MM.1S (cell line): ENCODE results near the gene ARHGEF7.

Experiments
- DNase-seq: peaks from one replicate; pipeline ENCODE4 v3.0.0-alpha.2; 2015
- H2AFZ ChIP-seq: fragments of 300-600 bp; sonication (generic); 2 replicates; pipeline ENCODE4 v1.6.0; 2016; ENCODE audit warnings: antibody characterized with exemption, low read length
- H3F3A ChIP-seq: fragments of 300-600 bp; sonication (generic); 2 replicates; pipeline ENCODE4 v1.6.1; 2016; ENCODE audit warnings: mild to moderate bottlenecking, antibody characterized with exemption, low read length, moderate library complexity, mixed read lengths; ENCODE audit not compliant: insufficient read depth
- H3K27ac ChIP-seq: fragments of 300-600 bp; sonication (generic); 2 replicates; pipeline ENCODE4 v1.5.1; 2016; ENCODE audit warnings: mild to moderate bottlenecking, low read length
- H3K27me3 ChIP-seq: fragments of 300-600 bp; sonication (generic); replicated peaks from 2 replicates; pipeline ENCODE4 v1.6.0; 2016; ENCODE audit warnings: low read length; ENCODE audit not compliant: insufficient read depth
- H3K36me3 ChIP-seq: fragments of 300-600 bp; sonication (generic); replicated peaks from 2 replicates; pipeline ENCODE4 v1.6.1; 2016; ENCODE audit warnings: mild to moderate bottlenecking, low read length, mixed read lengths; ENCODE audit not compliant: insufficient read depth
- H3K4me1 ChIP-seq: fragments of 300-600 bp; sonication (generic); 2 replicates; pipeline ENCODE4 v1.6.1; 2016; ENCODE audit warnings: low read length, mixed read lengths
- H3K4me2 ChIP-seq: fragments of 300-600 bp; sonication (generic); 2 replicates; pipeline ENCODE4 v1.6.0; 2016; ENCODE audit warnings: low read depth, low read length
- H3K4me3 ChIP-seq: fragments of 300-600 bp; sonication (generic); 2 replicates; pipeline ENCODE4 v1.5.1; 2016; ENCODE audit warnings: low read length, mixed read lengths
- H3K79me2 ChIP-seq: fragments of 300-600 bp; sonication (generic); 2 replicates; pipeline ENCODE4 v1.6.1; 2016; ENCODE audit warnings: mixed run types, low read length, mixed read lengths
- H3K9ac ChIP-seq: fragments of 300-600 bp; sonication (generic); 2 replicates; pipeline ENCODE4 v1.6.1; 2016; ENCODE audit warnings: low read length, mixed read lengths
- H3K9me2 ChIP-seq: fragments of 300-600 bp; sonication (generic); replicated peaks from 2 replicates; pipeline ENCODE4 v1.6.1; 2016; ENCODE audit warnings: mild to moderate bottlenecking, low read length, mixed read lengths; ENCODE audit not compliant: insufficient read depth
- H3K9me3 ChIP-seq: fragments of 300-600 bp; sonication (generic); replicated peaks from 2 replicates; pipeline ENCODE4 v1.6.1; 2016; ENCODE audit warnings: mild to moderate bottlenecking, low read length, mixed read lengths; ENCODE audit not compliant: insufficient read depth
- H4K20me1 ChIP-seq: fragments of 300-600 bp; sonication (generic); 2 replicates; pipeline ENCODE4 v1.6.1; 2016; ENCODE audit warnings: mild to moderate bottlenecking, low read length, moderate library complexity, mixed read lengths; ENCODE audit not compliant: insufficient read depth
- CTCF ChIP-seq: fragments of 300-600 bp; sonication (generic); IDR thresholded peaks from 2 replicates; pipeline ENCODE4 v1.5.1; 2016; ENCODE audit warnings: antibody characterized with exemption, low read length, mixed read lengths
- EZH2 ChIP-seq: fragments of 300-600 bp; sonication (generic); optimal IDR thresholded peaks from 2 replicates; pipeline ENCODE3; 2017; ENCODE audit warnings: low read depth, mild to moderate bottlenecking, antibody characterized with exemption, low read length, mixed read lengths
- EZH2phosphoT487 ChIP-seq: fragments of 300-600 bp; sonication (generic); IDR thresholded peaks from 2 replicates; pipeline ENCODE4 v1.6.1; 2018; ENCODE audit warnings: antibody characterized with exemption, low read length

The ARHGEF7 gene

DNA sequence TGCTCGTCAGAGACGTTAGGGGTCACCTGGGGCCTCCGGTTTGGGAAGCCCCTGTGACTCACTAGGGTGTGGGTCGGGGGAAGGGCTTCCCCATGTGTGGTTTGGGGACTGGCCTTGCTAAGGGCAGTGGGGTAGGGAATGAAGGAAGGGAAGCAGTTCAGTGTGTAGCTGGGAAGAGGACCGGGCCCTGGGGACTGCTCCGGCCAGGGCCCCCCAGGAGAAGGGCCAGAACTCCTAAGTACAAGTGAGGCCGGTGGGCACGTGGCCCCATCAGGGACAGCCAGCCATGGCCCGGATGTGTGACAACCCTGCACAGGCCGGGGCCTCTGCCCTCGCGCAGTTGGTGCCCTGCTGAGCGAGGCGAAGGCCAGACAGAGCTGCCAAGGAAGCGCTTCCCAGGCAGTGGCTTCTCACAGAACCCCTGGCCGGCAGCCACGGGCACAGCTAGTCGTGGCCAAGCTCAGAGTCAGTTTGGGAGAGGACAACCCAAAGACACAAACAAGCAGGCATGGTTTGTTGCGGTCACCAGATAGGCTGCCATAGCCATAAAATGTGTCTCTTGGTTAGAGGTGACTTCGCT, 231.1 kb downstream of the ARHGEF7 start:
- Histone ChIP-seq H3K27ac (no peak overlapping the region), H3K27me3 (no peaks in the 10 kb centered on the region), H3K4me3 (no peak overlapping the region), H3K4me2 (no peak overlapping the region), H3F3A (no peaks in the 10 kb centered on the region), H3K9me2 (no peaks in the 10 kb centered on the region), H3K9ac (no peak overlapping the region), H2AFZ (no peak overlapping the region), H3K4me1 (no peaks in the 10 kb centered on the region), H3K36me3 (no peaks in the 10 kb centered on the region), H4K20me1 (no peaks in the 10 kb centered on the region), H3K79me2 (no peaks in the 10 kb centered on the region), H3K9me3 (no peaks in the 10 kb centered on the region)
- TF ChIP-seq EZH2 (no peak), CTCF (no peak), EZH2phosphoT487 (no peak)
- DNase-seq, result no peak

DNA sequence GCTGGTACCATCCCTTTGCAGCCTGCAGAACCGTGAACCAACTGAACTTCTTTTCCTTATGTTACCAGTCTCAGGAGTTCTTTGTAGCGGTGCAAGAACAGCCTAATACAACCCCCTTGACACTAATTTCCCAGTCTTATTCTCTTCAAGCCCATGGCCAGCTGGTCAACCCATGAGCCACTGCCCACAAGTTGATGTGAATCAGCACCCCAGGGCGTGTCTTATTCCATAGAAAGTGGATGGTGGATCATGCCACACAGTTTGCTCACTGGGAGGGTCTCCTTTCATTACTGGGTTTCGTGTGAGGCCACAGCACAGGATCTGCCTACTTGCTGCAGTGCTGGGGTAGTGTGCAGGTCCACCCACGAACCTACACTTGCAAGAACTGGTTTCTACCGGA, 232.3 kb downstream of the ARHGEF7 start:
- no peaks in the 10 kb centered on the region for H4K20me1 ChIP-seq
- DNase-seq, result no peak
- H3K4me2 ChIP-seq, result no peak overlapping the region
- no peak overlapping the region for H3K9ac ChIP-seq
- no peaks in the 10 kb centered on the region for H3K27me3 ChIP-seq
- no peaks in the 10 kb centered on the region for H3K79me2 ChIP-seq
- TF ChIP-seq EZH2 (no peak), EZH2phosphoT487 (no peak), CTCF (no peak)
- H3K9me2 ChIP-seq, result no peaks in the 10 kb centered on the region
- H2AFZ ChIP-seq, result no peak overlapping the region
- no peaks in the 10 kb centered on the region for H3F3A ChIP-seq
- no peak overlapping the region for H3K27ac ChIP-seq
- no peak overlapping the region for H3K4me3 ChIP-seq
- H3K9me3 ChIP-seq, result no peaks in the 10 kb centered on the region
- H3K4me1 ChIP-seq, result no peaks in the 10 kb centered on the region
- no peaks in the 10 kb centered on the region for H3K36me3 ChIP-seq

DNA sequence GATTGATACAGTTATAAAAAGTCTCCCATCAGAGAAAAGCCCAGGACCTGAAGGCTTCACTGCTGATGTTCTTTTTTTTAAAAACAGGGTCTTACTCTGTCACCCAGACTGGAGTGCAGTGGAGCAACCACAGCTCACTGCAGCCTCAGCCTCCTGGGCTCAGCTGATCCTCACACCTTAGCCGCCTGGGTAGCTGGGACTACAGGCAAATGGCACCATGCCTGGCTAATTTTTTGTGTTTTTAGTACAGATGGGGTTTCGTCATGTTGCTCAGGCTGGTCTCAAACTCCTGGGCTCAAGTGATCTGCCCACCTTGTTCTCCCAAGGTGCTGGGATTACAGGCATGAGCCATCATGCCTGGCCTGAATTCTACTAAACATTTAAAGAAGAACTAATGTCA, 238.4 kb downstream of the ARHGEF7 start:
- no peak overlapping the region for H3K4me2 ChIP-seq
- no peaks in the 10 kb centered on the region for H4K20me1 ChIP-seq
- no peaks in the 10 kb centered on the region for H3K79me2 ChIP-seq
- no peak overlapping the region for H3K9ac ChIP-seq
- no peak overlapping the region for H2AFZ ChIP-seq
- no peaks in the 10 kb centered on the region for H3F3A ChIP-seq
- no peaks in the 10 kb centered on the region for H3K36me3 ChIP-seq
- DNase-seq, result no peak
- no peaks in the 10 kb centered on the region for H3K27me3 ChIP-seq
- no peaks in the 10 kb centered on the region for H3K9me2 ChIP-seq
- H3K4me1 ChIP-seq, result no peaks in the 10 kb centered on the region
- no peak for TF ChIP-seq CTCF
- TF ChIP-seq EZH2phosphoT487, result no peak
- no peak for TF ChIP-seq EZH2
- no peaks in the 10 kb centered on the region for H3K9me3 ChIP-seq
- no peak overlapping the region for H3K27ac ChIP-seq
- H3K4me3 ChIP-seq, result no peak overlapping the region
